GM19023 (cell line): Measurements from ENCODE around the gene NAP1L5.

Experiments
- ATAC-seq: cut with Tn5 transposase; IDR thresholded peaks from one replicate; pipeline ENCODE4 v1.9.1; 2021; ENCODE audit warnings: mild to moderate bottlenecking, moderate library complexity; ENCODE audit not compliant: unreplicated experiment

Gene NAP1L5

DNA sequence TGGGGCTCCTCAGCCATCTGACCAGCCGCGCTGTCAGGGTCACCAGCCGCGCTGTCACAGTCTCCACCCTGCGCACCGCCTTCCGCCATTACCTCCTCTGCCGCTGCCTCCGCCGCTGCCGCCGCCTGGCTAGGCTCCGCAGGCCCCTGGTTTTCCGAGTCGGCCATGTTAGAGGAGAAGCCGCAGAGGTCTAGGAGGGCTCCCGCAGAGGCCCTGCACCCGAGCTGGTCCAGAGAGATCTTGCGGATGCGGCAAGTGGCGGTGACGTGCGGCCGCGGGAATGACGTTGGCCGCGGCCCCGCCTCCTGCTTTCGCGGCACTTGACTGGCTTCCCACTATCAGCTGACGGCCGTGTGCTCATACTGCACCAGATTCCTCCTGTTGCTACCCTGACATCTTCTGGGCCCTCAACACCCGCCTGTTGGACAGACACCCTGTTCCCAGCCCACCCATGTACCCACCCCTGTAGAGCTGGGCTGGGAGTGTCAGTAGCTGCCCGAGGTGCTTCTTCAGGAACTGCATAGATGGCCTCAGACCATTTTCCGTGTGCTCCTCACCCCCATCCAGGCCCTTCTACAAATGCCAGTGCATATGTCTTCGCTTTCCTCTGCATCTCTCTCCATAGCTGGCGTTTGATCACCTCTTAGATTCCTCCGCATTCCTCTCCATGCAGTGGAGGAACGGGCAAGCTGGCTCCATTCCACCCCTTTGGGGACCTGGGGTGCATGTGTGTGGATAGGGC lies at the start of gene NAP1L5:
TSS of gene NAP1L5 (minus strand) at position 242 of the 742 bp plus-strand sequence. CDS start at position 167, 75 bp downstream.
- ATAC-seq: peak; percentile 97

DNA sequence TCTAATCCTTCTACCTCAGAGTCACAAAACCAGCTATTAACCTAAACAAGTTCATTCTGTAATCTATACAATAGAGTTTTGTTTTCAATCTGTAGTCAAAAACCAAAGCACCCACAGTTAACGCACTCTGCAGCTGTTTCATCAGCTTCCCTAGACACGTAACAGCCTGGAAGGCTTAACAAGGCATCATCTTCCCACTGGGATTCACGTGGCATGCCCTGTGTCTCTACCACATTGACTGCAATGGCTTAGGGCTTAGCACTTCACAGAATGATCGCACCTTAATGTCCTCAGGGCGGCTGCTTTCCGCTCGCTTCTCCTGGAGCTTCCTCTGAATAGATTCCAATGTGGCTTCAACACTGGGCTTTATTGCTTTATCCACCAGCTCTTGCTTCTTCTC lies 49.7 kb upstream of the NAP1L5 start:
- ATAC-seq: no peak

- ATAC-seq: no peak
Observed at GRCh38 chr4:88746206-88746605, 48.6 kb upstream of the NAP1L5 start.

DNA sequence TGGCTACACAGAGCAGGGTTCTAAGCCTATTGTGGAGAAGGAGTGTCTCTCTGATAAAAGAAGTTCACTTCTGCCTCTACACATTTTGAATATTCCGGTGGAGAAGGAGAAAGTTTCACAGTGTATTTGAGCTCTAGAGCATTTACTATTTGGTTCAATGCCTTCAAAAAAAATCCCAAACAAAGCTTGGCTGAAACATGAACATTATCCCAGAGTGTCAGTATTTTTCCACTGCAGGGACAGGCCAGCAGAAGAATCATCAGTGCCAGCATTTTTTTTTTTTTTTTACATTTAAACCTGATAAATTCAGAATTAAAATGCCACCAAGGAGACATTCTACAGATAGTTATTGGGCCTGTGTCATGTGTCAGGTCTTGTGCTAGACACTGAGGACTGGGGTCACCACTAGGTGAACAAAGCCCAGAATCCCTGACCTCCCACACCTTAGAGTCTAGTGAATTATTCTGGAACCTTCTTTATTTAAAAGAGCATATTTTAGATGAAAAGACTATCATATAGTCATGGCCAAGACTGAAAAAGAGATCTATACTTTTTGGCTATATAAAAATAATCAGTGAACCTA lies 48.0 kb upstream of the NAP1L5 start:
- ATAC-seq: no peak

DNA sequence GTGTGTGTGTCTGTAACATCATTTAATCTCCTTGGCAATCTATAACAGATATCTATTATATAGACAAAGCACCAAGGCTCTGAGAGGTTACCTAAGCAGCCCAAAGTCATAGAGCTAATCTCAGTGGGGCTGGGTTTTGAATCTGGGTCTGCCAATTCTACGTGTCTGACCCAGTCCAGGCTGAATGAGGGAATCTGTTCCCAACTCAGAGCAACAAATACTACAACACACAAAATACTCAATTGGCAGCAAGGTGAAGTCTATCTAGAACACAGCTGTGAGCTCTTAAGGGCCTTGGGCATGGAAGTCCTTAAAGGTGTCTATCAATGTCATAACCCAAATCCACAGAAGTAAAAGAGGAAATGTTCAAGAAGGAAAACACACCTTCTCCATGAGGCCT lies 47.5 kb upstream of the NAP1L5 start:
- no peak for ATAC-seq

DNA sequence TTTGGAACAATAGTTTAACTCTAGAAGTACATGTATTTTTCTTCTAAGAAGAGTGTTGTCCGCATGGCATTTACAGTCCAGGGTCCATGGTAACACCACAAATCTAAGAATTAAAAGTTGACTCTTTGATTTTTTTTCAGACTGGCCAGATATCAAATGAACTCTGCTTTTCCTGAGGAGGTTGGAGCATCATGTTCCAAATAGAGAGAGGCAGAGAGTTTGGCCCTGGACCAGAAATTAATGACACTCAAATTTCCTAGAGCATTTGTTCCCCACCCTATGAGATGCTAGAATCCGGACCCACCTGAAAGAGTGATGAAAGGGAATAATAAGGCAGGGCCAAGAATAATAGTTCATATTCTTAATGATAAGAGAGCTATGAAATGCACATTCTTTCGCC lies 47.0 kb upstream of the NAP1L5 start:
- ATAC-seq: no peak

- no peak for ATAC-seq
Observed at GRCh38 chr4:88743696-88744095, 46.1 kb upstream of the NAP1L5 start.

DNA sequence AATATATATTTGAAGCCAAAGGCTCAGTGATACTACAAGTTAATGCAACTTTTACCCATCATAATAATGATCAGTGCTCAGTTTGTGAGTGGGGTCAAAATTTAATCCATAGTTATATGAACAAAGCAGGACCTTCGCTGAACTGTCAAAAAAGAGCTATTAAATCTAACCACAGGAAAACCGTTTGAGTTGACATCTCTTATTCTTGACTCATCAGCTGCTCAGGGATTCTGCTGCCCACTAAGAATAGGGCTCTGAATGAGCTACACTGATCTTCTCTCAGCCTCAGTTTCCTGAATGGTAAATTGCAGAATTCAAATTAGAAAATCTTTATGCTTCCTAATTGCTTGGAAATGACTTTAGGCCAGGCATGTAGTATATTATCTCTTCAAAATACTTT lies 44.9 kb upstream of the NAP1L5 start:
- no peak for ATAC-seq

GRCh38 chr4:88738180-88738579 lies 40.6 kb upstream of the NAP1L5 start:
- ATAC-seq: no peak

DNA sequence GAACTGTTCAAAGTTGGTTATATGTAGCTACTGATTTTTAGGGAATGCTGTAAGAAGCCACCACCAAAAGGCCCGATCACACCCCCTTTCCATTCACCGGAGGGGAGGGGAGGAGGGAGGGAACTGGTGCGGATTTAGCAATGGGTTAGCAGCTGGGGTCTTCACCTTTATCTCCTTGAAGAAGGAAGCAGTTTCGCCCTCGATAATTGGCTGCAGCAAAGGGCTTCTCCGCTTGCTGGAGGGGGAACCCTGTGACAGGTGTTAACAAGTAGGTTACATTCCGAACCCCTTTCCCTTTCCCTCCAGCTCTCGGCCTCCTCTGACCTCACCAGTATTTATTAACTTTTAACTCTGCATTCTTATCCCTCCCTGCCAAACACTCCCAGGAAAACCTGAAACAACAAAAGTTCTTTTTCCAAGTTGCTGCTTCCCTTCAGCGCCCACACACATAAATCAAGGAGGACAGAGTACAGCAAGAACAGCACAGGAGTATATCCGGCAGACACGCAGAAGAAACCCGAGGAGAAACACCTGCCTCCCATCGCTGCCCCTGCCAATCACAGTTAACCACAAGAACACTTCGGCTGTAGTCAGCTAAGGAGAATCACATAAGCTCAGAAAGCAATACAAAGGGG lies 39.8 kb upstream of the NAP1L5 start:
- ATAC-seq: peak; percentile 96

DNA sequence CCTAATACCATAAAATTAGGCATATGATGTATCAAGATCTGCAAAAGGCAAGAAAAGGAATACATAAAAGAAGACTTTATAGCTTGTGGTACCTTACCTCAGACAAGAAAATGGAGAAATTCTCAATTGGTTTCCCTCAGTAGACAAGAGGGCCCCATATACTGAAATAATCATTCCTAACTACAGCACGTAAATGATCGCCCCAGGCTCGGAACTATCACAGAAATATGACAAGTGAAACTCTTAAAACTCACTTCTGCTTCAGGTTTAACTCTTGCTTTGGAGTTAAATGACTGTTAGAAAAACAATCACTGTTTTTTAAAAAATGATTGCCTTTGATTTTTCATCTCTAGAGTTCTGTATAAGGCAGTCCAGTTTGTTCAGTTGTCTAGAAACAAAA lies 38.6 kb upstream of the NAP1L5 start:
- ATAC-seq: no peak

DNA sequence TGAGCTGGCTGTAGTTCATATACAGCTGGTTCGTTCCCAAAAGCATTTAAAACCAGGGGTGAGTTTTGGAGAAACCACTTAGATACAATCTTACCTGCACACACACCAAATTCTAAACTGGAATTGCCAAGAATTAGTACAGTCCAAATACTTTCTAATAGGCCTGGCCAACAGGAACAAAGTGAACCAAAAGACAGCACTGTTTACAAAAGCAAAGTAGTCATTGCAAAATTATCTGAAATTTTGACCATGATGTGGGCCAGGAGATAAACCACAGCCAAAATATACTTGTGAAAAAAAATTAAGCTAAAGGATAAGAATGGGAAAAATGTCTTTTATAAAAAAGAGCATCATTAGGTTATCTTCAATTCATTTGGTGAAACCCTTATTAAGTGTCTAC lies 37.9 kb upstream of the NAP1L5 start:
- no peak for ATAC-seq

GRCh38 chr4:88734403-88734949 lies 36.8 kb upstream of the NAP1L5 start:
- no peak for ATAC-seq

GRCh38 chr4:88732714-88733368 lies 35.2 kb upstream of the NAP1L5 start:
- no peak for ATAC-seq

GRCh38 chr4:88731381-88731780 lies 33.8 kb upstream of the NAP1L5 start:
- ATAC-seq: no peak

DNA sequence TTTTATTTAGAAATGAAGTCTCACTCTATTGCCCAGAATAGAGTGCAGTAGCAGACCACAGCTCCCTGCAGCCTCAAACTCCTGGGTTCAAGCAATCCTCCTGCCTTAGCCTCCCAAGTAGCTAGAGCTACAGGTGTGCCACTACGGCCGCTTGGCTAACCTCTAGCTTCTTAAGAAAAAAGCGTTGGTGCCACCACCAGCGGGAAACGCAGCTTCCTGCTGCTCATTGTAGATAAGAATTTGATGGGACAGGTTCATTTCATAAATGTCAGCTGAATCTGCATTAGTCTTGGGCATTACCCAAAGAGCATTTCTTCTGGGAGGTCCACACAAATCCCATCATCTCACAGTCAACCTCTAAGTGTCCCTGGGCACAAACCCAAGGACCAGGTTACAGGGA lies 33.2 kb upstream of the NAP1L5 start:
- ATAC-seq: no peak

- no peak for ATAC-seq
Observed at GRCh38 chr4:88729146-88729760, 31.6 kb upstream of the NAP1L5 start.

DNA sequence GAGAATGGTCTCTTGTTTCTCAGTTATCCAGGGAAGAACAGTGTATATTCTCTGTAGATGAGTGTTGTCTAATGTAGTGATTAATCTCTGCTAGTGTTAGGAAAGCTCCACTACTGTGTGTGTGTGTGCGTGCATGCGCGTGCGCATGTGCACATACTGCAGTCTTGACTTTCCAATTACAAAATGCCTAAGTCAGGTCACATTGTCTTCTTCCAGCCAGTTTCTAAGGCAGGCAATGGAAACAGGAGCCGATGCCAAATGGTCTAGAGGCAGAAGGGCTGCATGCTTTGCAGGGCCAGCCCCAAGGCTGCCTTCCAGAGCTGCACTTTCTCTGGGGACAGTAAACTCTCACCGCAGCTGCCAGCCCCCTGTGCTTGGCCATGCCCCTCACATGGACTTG lies 30.5 kb upstream of the NAP1L5 start:
- no peak for ATAC-seq

GRCh38 chr4:88725986-88726385 lies 28.4 kb upstream of the NAP1L5 start:
- ATAC-seq: no peak

- no peak for ATAC-seq
Observed at GRCh38 chr4:88725143-88725542, 27.5 kb upstream of the NAP1L5 start.

DNA sequence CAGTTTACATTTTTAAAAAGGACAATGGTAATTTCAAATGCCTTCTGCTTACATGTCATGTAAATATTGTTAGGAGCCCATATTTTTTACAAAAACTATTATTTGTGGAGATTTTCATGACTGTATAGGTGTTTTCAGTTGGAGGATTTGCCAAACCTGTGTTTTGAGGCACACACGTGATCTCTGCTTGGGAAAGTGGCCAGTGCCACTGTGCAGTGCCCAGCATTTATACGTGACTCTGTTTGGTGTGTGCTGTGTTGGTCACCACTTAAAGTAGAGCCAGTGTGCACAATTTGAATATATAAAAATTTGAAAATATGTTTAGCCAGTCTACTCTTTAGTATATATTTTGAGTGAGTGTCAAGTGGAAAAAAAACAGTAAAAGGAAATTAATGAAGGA lies 26.8 kb upstream of the NAP1L5 start:
- no peak for ATAC-seq
